AG04450 (cell line): ENCODE measurements around the gene SGSM2. TPM values are rescaled to one million over a fixed set of nuclear protein-coding genes. Genes with fewer than 3 reads are reported as not detected.
A peak's percentile ranks its signal among the peaks of the same experiment; 100 is the strongest.

Source experiments
- CTCF ChIA-PET: fragments of 300-600, 350-600 bp; formaldehyde crosslinking; extraction: SDS; loops from one replicate; lab custom pipeline; 2022; ENCODE audit warnings: antibody characterized with exemption, inconsistent platforms; lab: Charles Lee
- POLR2A ChIA-PET: fragments of 350-600 bp; formaldehyde crosslinking; extraction: SDS; loops from one replicate; lab custom pipeline; 2021; ENCODE audit warnings: antibody characterized with exemption, inconsistent platforms; lab: Yijun Ruan, JAX
- DNase-seq: peaks from one replicate; pipeline ENCODE4 v3.0.0-alpha.2; 2011; ENCODE audit warnings: low read depth, low spot score
- H3K27ac ChIP-seq: one replicate; pipeline ENCODE4 v1.5.1; 2012; ENCODE audit warnings: low read depth, low read length, control low read depth
- H3K27me3 ChIP-seq: one replicate; pipeline ENCODE4 v1.6.0; 2012; ENCODE audit warnings: low read length; ENCODE audit not compliant: control insufficient read depth, insufficient read depth
- H3K4me3 ChIP-seq: 2 replicates; pipeline ENCODE4 v1.5.1; 2011; ENCODE audit warnings: mild to moderate bottlenecking, low read depth, low read length, control low read depth
- H3K9me3 ChIP-seq: 2 replicates; pipeline ENCODE4 v1.5.1; 2012; ENCODE audit warnings: low read length; ENCODE audit not compliant: control insufficient read depth, insufficient read depth
- CTCF ChIP-seq: IDR thresholded peaks from 2 replicates; pipeline ENCODE4 v1.5.1; 2011; ENCODE audit warnings: low read depth, low read length, control low read depth, inconsistent platforms
- polyA plus RNA-seq: library from polyadenylated mRNA; depleted of rRNA; stranded (reverse); fragments of >200 nt; gene quantifications from 2 replicates; pipeline ENCODE4 v1.2.3, GENCODE V29; 2011

Gene SGSM2
- polyA plus RNA-seq, 1 experiment: 19.7 TPM

DNA sequence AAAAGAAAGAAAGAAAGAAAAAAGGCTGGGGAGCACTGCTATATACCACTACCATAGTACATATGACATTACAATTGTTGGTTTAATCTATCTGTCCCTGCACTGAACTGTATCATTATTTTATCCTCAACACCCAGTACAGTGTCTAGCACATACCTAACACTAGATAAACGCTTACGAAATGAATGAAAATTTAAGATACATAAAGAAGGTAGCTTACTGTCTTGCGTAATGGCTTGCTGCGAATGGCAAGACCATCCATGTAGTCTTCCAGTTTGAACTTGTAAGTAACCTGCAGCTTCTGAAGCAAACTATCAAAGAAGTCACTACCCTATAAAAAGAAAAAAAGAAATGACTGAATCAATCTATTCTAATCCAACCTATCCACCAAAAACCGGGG lies 40.3 kb upstream of the SGSM2 start:
- TF ChIP-seq CTCF: no peak
- POLR2A ChIA-PET: no interaction called here
- H3K27ac ChIP-seq: no peak overlapping the region
- no peak for DNase-seq
- H3K9me3 ChIP-seq: peaks cover 3% of the 10 kb centered on the region; the same call in 1 of the 2 replicates
- CTCF ChIA-PET: interaction anchor here (1.1 to 1.4 kb wide), 2 partner anchors 12 to 242 kb away, joined by 3 to 4 read pairs; partner anchors contain the start of gene HIC1
- H3K4me3 ChIP-seq: no peak overlapping the region
- H3K27me3 ChIP-seq: no peaks in the 10 kb centered on the region

DNA sequence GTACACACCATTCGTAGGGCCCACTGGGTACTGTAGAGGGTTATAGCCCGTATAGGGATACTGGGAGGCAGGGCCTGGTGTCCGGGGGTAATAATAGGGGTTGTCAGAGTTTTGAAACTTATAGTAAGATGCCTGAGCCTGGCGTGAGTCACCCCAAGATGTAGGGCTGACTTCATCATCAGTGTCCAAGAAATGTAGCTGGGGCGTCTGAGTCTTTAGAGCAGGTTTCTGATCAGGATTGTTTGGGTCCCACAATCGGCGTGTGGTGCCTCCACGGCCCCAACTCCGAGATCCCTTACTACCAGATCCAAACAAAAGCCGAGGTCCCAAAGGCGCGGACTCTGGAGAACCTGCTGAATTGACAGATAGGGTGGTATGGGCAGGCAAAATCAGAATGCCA lies 38.2 kb upstream of the SGSM2 start:
- no peaks in the 10 kb centered on the region for H3K27me3 ChIP-seq
- peaks cover 3% of the 10 kb centered on the region; the same call in 1 of the 2 replicates for H3K9me3 ChIP-seq
- H3K4me3 ChIP-seq: no peak overlapping the region
- no peak for TF ChIP-seq CTCF
- ChIA-PET POLR2A (no interaction called here), CTCF (no interaction called here)
- no peak overlapping the region for H3K27ac ChIP-seq
- no peak for DNase-seq

DNA sequence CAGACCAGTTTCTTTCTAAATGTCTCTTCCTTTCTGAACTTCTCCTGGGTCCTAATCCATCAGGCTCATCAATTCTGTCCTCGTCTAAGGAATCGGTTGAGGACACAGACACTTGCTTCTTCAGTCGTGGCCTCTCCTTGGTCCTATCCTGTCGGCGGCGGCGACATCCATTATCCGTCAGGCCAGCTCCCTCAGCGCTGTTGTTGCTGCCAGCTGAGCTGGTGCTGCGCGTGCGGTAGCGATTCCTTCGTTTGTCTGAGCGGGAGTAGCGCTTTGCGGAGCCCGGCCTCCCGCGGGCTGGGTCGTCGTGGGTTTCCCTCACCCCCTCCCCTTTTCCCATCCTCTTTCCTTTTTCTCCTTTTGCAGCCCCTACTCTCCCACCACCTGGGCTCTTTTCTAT lies 37.5 kb upstream of the SGSM2 start:
- ChIA-PET POLR2A (no interaction called here), CTCF (no interaction called here)
- H3K27me3 ChIP-seq: no peaks in the 10 kb centered on the region
- no peak for TF ChIP-seq CTCF
- no peak for DNase-seq
- H3K4me3 ChIP-seq: no peak overlapping the region
- peaks cover 3% of the 10 kb centered on the region; the same call in 1 of the 2 replicates for H3K9me3 ChIP-seq
- H3K27ac ChIP-seq: no peak overlapping the region

GRCh38 chr17:2302778-2303203 lies 34.5 kb upstream of the SGSM2 start:
- H3K27me3 ChIP-seq: no peaks in the 10 kb centered on the region
- 0 out of 2 replicates have a peak, but pooled peaks have one; percentile 1 for TF ChIP-seq CTCF
- peaks cover 3% of the 10 kb centered on the region; the same call in 1 of the 2 replicates for H3K9me3 ChIP-seq
- ChIA-PET POLR2A (interaction anchor here (0.6 to 1.8 kb wide), 8 partner anchors 40 to 248 kb away, joined by 3 to 7 read pairs (median 4); partner anchors contain the start of gene HIC1), CTCF (interaction anchor here (0.6 to 1.1 kb wide), 3 partner anchors 51 to 247 kb away, joined by 3 to 4 read pairs (median 3); no protein-coding TSS in a partner anchor)
- peak overlapping the region; percentile 87 for H3K4me3 ChIP-seq
- no peak for DNase-seq
- peak overlapping the region; percentile 77 for H3K27ac ChIP-seq
